Naive thymus-derived CD8-positive, alpha-beta T cell (primary cell): ENCODE results near the gene PIK3R6. TPM values are rescaled to one million over a fixed set of nuclear protein-coding genes. Genes with fewer than 3 reads are reported as not detected.
A peak's percentile ranks its signal among the peaks of the same experiment; 100 is the strongest.

Source experiments
- ATAC-seq, 2 donors: fragments of 150-1000 bp; cut with Tn5 transposase in 1 of 2; sonication (Bioruptor Pico), chemical (Tn5 transposase) in 1 of 2; 1 replicate in 1 of 2; 2 replicates in 1 of 2; pipeline ENCODE4 v1.10.0; 2021; ENCODE audit warnings: mild to moderate bottlenecking in 2 of 2, moderate library complexity in 2 of 2
- POLR2A ChIA-PET: fragments of 350-600 bp; sonication (Branson Sonifier 250); formaldehyde crosslinking; loops from one replicate; lab custom pipeline; 2021; ENCODE audit warnings: antibody characterized with exemption; lab: Charles Lee
- DNase-seq, 10 donors: peaks; one replicate each; pipeline versions ENCODE4 v3.0.0 to v3.0.0-alpha.2; 2020 to 2022
- H3K27ac Mint-ChIP-seq, 10 donors: one replicate each; pipeline ENCODE4 v1.8.0; 2020 to 2022; ENCODE audit warnings: mild to moderate bottlenecking in 10 of 10, mixed read lengths in 10 of 10, moderate library complexity in 4 of 10, inconsistent platforms in 1 of 10
- H3K27me3 Mint-ChIP-seq, 5 donors: one replicate each; pipeline ENCODE4 v1.8.0; 2021 to 2022; ENCODE audit warnings: mixed read lengths in 5 of 5
- H3K36me3 Mint-ChIP-seq, 3 donors: one replicate each; pipeline ENCODE4 v1.8.0; 2020 to 2022; ENCODE audit warnings: mixed read lengths in 3 of 3, mild to moderate bottlenecking in 2 of 3, inconsistent platforms in 1 of 3
- H3K4me1 Mint-ChIP-seq, 4 donors: one replicate each; pipeline ENCODE4 v1.8.0; 2021 to 2022; ENCODE audit warnings: mixed read lengths in 4 of 4
- H3K4me3 Mint-ChIP-seq, 10 donors: one replicate each; pipeline ENCODE4 v1.8.0; 2020 to 2022; ENCODE audit warnings: mild to moderate bottlenecking in 10 of 10, mixed read lengths in 10 of 10, moderate library complexity in 6 of 10, inconsistent platforms in 1 of 10
- H3K9me3 Mint-ChIP-seq, 9 donors: one replicate each; pipeline ENCODE4 v1.8.0; 2020 to 2022; ENCODE audit warnings: mixed read lengths in 9 of 9, mild to moderate bottlenecking in 3 of 9, inconsistent platforms in 1 of 9, moderate library complexity in 1 of 9
- polyA plus RNA-seq, 3 donors: library from polyadenylated mRNA; unstranded; fragments of 300-500 nt; fragmentation: Illumina TruSeq; gene quantifications; one replicate each; pipeline ENCODE4 v1.2.3, GENCODE V29; 2021
- total RNA-seq, 8 experiments: library from RNA in 2 of 8; stranded (reverse) in 2 of 8; gene quantifications; one replicate each; pipeline ENCODE4 v1.2.3 and lab custom pipeline; 2021 to 2026

The PIK3R6 gene
- total and polyA plus RNA-seq, 5 experiments from 2014 or later, result 0.42 to 0.47 (median 0.44) TPM; not detected in 2

- Mint-ChIP-seq H3K27ac (peak overlapping the region in 1 of 10 donors; percentile 81), H3K36me3 (peaks cover 0 to 7% (median 0%) of the 10 kb centered on the region in 3 donors), H3K4me1 (peaks cover 1 to 10% (median 4%) of the 10 kb centered on the region in 4 donors), H3K4me3 (no peak overlapping the region), H3K27me3 (no peaks in the 10 kb centered on the region), H3K9me3 (no peaks in the 10 kb centered on the region)
- POLR2A ChIA-PET, result no interaction called here
- no peak for ATAC-seq
- no peak for DNase-seq
Measured at GRCh38 chr17:8838551-8839095, 28.9 kb downstream of the PIK3R6 start.

DNA sequence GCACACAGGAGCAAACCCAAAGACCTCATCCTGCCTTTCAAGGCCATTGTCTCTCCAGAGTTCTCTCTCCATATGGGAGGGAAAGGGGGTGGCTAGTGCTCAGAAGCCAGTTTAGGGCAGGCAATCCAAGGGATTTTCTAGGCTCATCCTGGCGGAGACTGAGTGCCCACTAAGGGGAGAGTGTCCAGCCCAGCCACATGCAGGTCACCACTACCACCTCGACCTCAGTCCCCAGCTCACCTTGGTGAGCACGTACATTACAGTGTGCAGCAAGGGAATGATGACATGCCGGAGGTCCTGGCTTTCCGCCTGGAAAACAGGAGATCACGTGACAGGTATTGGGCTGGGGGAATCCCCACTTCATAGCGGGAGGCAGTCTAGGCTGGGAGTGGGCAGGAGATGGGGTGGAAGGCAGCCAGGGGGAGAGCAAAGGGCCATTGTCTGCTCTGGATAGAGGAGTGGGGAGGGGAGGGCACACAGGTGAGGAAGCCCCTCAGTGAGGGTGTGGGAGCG, 29.9 kb downstream of the PIK3R6 start:
- peak overlapping the region in 1 of 10 donors; percentile 27 for H3K27ac Mint-ChIP-seq
- no peak for DNase-seq
- H3K4me3 Mint-ChIP-seq, result no peak overlapping the region
- H3K27me3 Mint-ChIP-seq, result no peaks in the 10 kb centered on the region
- H3K36me3 Mint-ChIP-seq, result peaks cover 0 to 7% (median 0%) of the 10 kb centered on the region in 3 donors
- H3K9me3 Mint-ChIP-seq, result no peaks in the 10 kb centered on the region
- peaks cover 0 to 2% (median under 1%) of the 10 kb centered on the region in 4 donors for H3K4me1 Mint-ChIP-seq
- POLR2A ChIA-PET, result no interaction called here
- no peak for ATAC-seq

GRCh38 chr17:8836821-8837562, 30.5 kb downstream of the PIK3R6 start:
- H3K9me3 Mint-ChIP-seq, result no peaks in the 10 kb centered on the region
- no peaks in the 10 kb centered on the region for H3K27me3 Mint-ChIP-seq
- POLR2A ChIA-PET, result no interaction called here
- H3K27ac Mint-ChIP-seq, result peak overlapping the region in 1 of 10 donors; percentile 27
- no peak overlapping the region for H3K4me3 Mint-ChIP-seq
- DNase-seq (no peak), ATAC-seq (no peak)
- H3K4me1 Mint-ChIP-seq, result no peaks in the 10 kb centered on the region
- peaks cover 0 to 2% (median 0%) of the 10 kb centered on the region in 3 donors for H3K36me3 Mint-ChIP-seq

DNA sequence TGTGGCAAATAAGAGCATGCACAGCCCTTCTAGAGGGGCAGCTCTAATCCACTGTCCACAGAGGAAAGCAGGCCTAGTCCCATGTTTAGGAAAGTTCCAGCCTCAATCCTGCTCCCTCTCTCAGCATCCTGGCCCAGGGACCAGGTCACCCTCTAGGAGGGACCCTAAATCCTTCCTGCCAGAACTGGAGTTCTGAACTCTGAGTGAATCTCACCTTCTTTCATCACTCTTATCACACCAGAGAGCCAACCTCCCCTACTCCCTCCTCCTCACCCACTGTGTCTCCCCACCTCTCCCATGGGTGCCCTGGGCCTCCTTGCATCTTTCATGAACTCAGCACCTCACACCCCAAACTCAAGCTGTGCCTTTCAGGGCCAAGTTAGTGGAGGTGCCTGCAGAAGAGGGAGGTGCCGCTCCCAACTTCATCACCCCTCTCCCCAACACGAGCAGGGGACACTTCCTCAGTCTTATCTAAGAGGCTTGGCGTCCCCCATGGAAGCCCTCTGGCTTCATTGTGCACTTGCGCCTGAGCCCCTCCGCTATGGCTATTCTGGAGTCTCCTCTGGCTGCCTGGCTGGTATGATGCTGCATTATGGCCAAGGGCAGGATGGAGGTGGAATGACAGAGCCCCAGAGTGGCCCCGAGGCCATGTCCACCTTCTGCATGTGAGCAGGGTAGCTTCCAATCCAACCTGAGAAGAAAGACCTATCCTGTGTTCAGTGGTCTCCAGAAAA, 31.7 kb downstream of the PIK3R6 start:
- DNase-seq, result no peak
- H3K4me1 Mint-ChIP-seq, result no peaks in the 10 kb centered on the region
- H3K27me3 Mint-ChIP-seq, result no peaks in the 10 kb centered on the region
- POLR2A ChIA-PET, result no interaction called here
- no peak overlapping the region for H3K27ac Mint-ChIP-seq
- H3K36me3 Mint-ChIP-seq, result peaks cover 0 to 2% (median 0%) of the 10 kb centered on the region in 3 donors
- no peaks in the 10 kb centered on the region for H3K9me3 Mint-ChIP-seq
- ATAC-seq, result no peak
- no peak overlapping the region for H3K4me3 Mint-ChIP-seq

DNA sequence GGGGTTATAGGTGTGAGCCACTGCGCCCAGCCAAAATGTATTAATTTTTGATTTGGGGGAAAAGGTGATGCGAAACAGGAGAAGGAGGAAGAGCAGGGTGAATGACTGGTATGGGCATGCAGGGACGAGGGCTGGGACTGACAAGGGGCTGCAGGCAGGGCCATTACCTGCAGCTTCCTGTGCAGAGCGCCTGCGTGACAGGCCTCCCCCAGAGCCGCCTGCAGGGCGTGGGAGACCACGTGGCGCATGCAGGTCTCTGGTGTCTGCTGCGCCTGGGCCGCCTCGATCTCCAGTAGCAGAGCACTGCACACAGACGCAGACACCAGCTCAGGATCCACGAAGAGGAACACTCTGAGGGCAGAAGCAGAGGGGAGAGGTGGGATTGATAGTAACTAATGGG, 32.4 kb downstream of the PIK3R6 start:
- no peaks in the 10 kb centered on the region for H3K4me1 Mint-ChIP-seq
- no peaks in the 10 kb centered on the region for H3K27me3 Mint-ChIP-seq
- H3K27ac Mint-ChIP-seq, result no peak overlapping the region
- no peak for DNase-seq
- H3K4me3 Mint-ChIP-seq, result no peak overlapping the region
- H3K36me3 Mint-ChIP-seq, result peaks cover 0 to 2% (median 0%) of the 10 kb centered on the region in 3 donors
- H3K9me3 Mint-ChIP-seq, result no peaks in the 10 kb centered on the region
- no peak for ATAC-seq
- POLR2A ChIA-PET, result no interaction called here

GRCh38 chr17:8832711-8833352, 34.6 kb downstream of the PIK3R6 start:
- Mint-ChIP-seq H3K27me3 (no peaks in the 10 kb centered on the region), H3K9me3 (no peaks in the 10 kb centered on the region), H3K36me3 (peaks cover 0 to 2% (median 0%) of the 10 kb centered on the region in 3 donors), H3K4me1 (no peaks in the 10 kb centered on the region), H3K27ac (peak overlapping the region in 1 of 10 donors; percentile 9), H3K4me3 (no peak overlapping the region)
- POLR2A ChIA-PET, result interaction anchor here (0.6 kb wide), 1 partner anchor 110 kb away, joined by 3 read pairs; no protein-coding TSS in a partner anchor
- peak in 4 of 10 donors; percentile 8 to 31 (median 13) for DNase-seq
- ATAC-seq, result no peak

DNA sequence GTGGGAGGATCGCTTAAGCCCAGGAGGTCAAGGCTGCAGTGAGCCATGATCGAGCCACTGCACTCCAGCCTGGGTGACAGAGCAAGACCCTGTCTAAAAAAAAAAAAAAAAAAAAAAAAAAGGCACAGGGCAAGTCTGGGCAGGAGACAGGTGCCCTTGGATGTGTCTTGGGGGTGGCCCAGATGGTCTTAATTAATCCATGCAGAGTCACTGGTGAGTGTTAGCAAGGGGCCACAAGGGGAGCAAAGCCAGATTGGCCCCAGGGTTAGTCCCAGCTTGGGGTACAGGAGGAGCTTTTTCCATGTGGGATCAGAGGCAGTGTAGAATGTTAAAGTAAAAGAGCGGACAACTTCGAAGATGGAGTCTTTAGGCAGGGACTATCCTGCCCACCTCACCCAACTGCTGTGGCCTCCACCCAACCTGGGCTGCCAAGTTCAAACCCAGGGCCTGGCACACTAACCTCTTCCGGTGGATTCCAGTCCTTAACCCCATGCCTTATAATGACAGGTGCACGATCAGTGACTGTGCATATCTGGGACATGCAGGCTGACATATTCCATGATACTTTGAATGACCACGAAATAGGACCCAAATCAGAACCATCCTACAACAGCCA, 36.1 kb downstream of the PIK3R6 start:
- no peak overlapping the region for H3K27ac Mint-ChIP-seq
- ATAC-seq, result no peak
- H3K9me3 Mint-ChIP-seq, result no peaks in the 10 kb centered on the region
- peaks cover 0 to 3% (median 0%) of the 10 kb centered on the region in 4 donors for H3K4me1 Mint-ChIP-seq
- POLR2A ChIA-PET, result interaction anchor here (0.7 kb wide), 1 partner anchor 27 kb away, joined by 4 read pairs; no protein-coding TSS in a partner anchor
- no peaks in the 10 kb centered on the region for H3K27me3 Mint-ChIP-seq
- DNase-seq, result no peak
- peaks cover 0 to 2% (median 0%) of the 10 kb centered on the region in 3 donors for H3K36me3 Mint-ChIP-seq
- H3K4me3 Mint-ChIP-seq, result no peak overlapping the region

- POLR2A ChIA-PET, result no interaction called here
- Mint-ChIP-seq H3K27ac (no peak overlapping the region), H3K9me3 (no peaks in the 10 kb centered on the region), H3K36me3 (peaks cover 0 to under 1% (median 0%) of the 10 kb centered on the region in 3 donors), H3K4me3 (no peak overlapping the region), H3K27me3 (no peaks in the 10 kb centered on the region), H3K4me1 (peaks cover 0 to 3% (median 0%) of the 10 kb centered on the region in 4 donors)
- no peak for ATAC-seq
- no peak for DNase-seq
Measured at GRCh38 chr17:8830141-8830540, 37.3 kb downstream of the PIK3R6 start.

DNA sequence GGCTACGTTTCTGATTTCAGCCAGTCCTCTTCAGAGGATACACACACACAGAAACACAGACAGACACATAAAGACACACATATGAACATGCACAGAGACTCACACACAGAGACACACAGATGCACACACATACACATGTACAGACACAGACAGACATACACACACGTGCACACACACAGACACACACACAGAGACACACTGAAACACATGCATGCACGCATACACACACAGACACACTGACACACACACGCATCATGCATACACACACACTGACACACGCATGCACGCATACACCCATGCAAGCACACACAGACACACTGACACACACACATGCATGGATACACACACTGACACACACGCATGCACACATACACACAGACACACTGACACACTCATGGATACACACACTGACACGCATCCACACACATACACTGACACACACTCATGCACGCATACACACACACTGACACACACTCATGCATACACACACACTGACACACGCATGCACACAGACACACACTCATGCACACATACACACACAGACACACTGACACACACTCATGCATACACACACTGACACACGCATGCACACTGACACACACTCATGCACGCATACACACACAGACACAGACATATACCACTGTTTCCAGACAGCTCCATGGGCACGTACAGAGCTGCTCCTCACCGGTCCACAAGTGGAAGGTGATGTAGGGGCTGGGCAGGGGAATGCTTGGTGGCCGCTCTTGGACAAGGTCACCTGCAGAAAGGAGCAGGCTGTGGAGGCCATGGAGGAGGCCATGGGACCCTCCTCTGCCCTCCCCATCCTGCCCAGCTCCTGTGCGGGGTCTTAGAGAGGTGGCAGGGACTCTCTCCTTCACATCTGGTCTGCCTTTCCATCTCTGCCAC, 38.2 kb downstream of the PIK3R6 start:
- Mint-ChIP-seq H3K27ac (no peak overlapping the region), H3K36me3 (peaks cover 0 to 7% (median 0%) of the 10 kb centered on the region in 3 donors), H3K9me3 (peaks cover 0 to 8% (median 0%) of the 10 kb centered on the region in 9 donors), H3K4me3 (no peak overlapping the region), H3K4me1 (peaks cover 0 to 3% (median 0%) of the 10 kb centered on the region in 4 donors), H3K27me3 (no peaks in the 10 kb centered on the region)
- POLR2A ChIA-PET, result no interaction called here
- DNase-seq, result no peak
- no peak for ATAC-seq

DNA sequence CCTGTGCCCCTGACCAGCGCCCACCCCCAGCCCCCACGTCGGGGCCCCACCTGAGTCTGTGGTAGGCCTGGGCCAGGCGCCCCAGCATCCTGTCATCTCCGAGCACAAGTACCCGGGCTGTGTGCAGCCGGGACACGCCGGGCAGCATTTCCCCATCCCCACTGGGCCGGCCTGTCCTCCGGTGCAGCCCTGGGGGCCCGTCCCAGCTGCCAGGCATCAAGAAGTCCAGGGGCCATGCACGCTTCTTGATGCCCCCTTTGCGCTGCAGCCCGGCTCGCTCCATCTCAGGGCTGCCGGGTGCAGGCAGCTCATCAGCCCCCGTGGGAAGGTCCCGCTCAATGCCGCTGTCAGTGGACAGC, 39.0 kb downstream of the PIK3R6 start:
- Mint-ChIP-seq H3K4me3 (no peak overlapping the region), H3K27me3 (no peaks in the 10 kb centered on the region), H3K4me1 (peaks cover 0 to 3% (median 0%) of the 10 kb centered on the region in 4 donors), H3K27ac (no peak overlapping the region), H3K36me3 (peaks cover 0 to 9% (median 4%) of the 10 kb centered on the region in 3 donors), H3K9me3 (peaks cover 0 to 8% (median 0%) of the 10 kb centered on the region in 9 donors)
- DNase-seq, result no peak
- POLR2A ChIA-PET, result no interaction called here
- ATAC-seq, result no peak

- POLR2A ChIA-PET, result no interaction called here
- DNase-seq (no peak), ATAC-seq (no peak)
- Mint-ChIP-seq H3K36me3 (peaks cover 2 to 9% (median 6%) of the 10 kb centered on the region in 3 donors), H3K27ac (peak overlapping the region in 1 of 10 donors; percentile 11), H3K4me3 (no peak overlapping the region), H3K27me3 (no peaks in the 10 kb centered on the region), H3K4me1 (peaks cover 0 to 6% (median 0%) of the 10 kb centered on the region in 4 donors), H3K9me3 (peaks cover 0 to 8% (median 0%) of the 10 kb centered on the region in 9 donors)
Measured at GRCh38 chr17:8826808-8827435, 40.6 kb downstream of the PIK3R6 start.
